Measurements from ENCODE around the gene CCT2. TPM values are rescaled to one million over a fixed set of nuclear protein-coding genes. Genes with fewer than 3 reads are reported as not detected.

The CCT2 gene
- total and polyA plus RNA-seq, 10 of the 15 experiments (the other 5 are each of a cell fraction or from before 2014, with no cell fraction given) = 242 to 418 (median 348) TPM

DNA sequence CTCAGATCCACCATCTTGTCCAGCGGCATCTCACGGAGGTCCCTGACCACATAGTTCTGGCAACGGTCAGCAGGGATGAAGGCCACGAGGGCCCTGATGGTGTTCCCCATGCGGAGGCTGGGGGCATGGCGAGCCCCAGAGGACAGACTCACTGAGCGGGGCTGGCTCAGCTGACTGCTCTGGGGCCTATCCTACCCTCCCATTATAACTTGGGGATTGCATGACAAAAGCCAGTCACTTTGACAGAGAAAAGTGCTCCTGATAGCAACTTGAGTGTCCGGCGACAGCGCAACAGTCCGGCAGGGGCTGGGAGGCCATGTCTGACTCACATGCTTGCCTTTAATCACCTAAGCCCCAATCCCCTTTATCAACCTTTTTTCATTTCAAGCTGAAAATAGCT, 25.5 kb downstream of the CCT2 start, which contains the start of gene LRRC10:
TSS of gene LRRC10 (minus strand) at position 179 of the 400 bp plus-strand sequence. CDS start at position 110, 69 bp downstream.
- Histone ChIP-seq H4K20me1 (ENCODE audit: control insufficient read depth, insufficient read depth) (no peaks in the 10 kb centered on the region), H3K9me3 (replicated peaks; ENCODE audit: control insufficient read depth, insufficient read depth, low read length) (no peaks in the 10 kb centered on the region), H3K36me3 (ENCODE audit: control insufficient read depth in 2 of 2, insufficient read depth in 2 of 2, low read length in 1 of 2) (no peaks in the 10 kb centered on the region), H3K79me2 (ENCODE audit: control insufficient read depth, insufficient read depth, low read length) (no peaks in the 10 kb centered on the region), H3K27ac (ENCODE audit: control insufficient read depth, insufficient read depth) (no peak within 1 kb of the TSS), H3K27me3 (replicated peaks in 1 of 2; ENCODE audit: control insufficient read depth in 2 of 2, insufficient read depth in 2 of 2, low read length in 1 of 2) (no peaks in the 10 kb centered on the region; a peak in 1 of 4 replicates), H3K4me2 (ENCODE audit: control insufficient read depth, insufficient read depth) (no peak within 1 kb of the TSS), H2AFZ (ENCODE audit: control insufficient read depth, low read depth, low read length) (no peak within 1 kb of the TSS), H3K4me3 (no peak within 1 kb of the TSS), H3K9ac (ENCODE audit: control insufficient read depth, insufficient read depth, low read length) (no peak within 1 kb of the TSS), H3K4me1 (ENCODE audit: control insufficient read depth, insufficient read depth, low read length) (no peaks in the 10 kb centered on the region)
- ChIA-PET CTCF (interaction anchor here (1.3 kb wide), 2 partner anchors 29 to 253 kb away, joined by 4 to 5 read pairs; no protein-coding TSS in a partner anchor), RAD21 (ENCODE audit: unreplicated experiment) (no interaction called here), SMC1A (ENCODE audit: uncharacterized antibody, unreplicated experiment) (no interaction called here), POLR2A (no interaction called here)
- no peak for TF ChIP-seq POLR2AphosphoS5 (IDR thresholded peaks at IDR 0.05; ENCODE audit: low read length)
- no peak for TF ChIP-seq MTA2 (IDR thresholded peaks at IDR 0.05; ENCODE audit: low read depth)
- WGBS (ENCODE audit: insufficient coverage, insufficient replicate concordance, low lambda C conversion rate, missing lambda C conversion rate) = 76% methylated on average over 11 of the region's 11 CpGs
- FAIRE-seq (no peak), ATAC-seq (no peak), DNase-seq (ENCODE audit: low read depth, low spot score) (no peak)
- BruUV-seq (replicated peaks) = no TSS peak
- in situ Hi-C loops (cut with MboI) = no loop called here
- intact Hi-C loops (cut with micrococcal nuclease; ENCODE audit: unreplicated experiment) = no loop called here

DNA sequence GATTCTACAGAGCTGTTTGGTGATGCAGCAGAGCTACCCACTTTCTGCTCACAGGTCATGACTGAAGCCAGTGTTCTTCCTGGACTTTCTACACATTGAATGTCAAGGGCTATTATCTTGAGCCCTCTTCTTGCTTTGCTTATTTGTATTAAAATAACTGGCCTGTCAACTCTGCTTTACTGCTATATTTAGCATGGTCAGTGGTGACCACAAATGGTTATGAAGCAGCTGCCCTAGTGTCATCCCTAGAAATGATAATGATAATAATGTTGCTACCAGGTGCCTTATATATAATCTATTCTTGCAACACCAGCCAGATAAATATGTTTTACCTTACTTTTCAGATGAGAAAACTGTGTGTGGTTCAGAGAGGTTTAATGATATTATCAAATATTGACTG, 28.1 kb downstream of the CCT2 start:
- H4K20me1 ChIP-seq (ENCODE audit: control insufficient read depth, insufficient read depth) = no peaks in the 10 kb centered on the region
- RAD21 ChIA-PET (ENCODE audit: unreplicated experiment) = no interaction called here
- in situ Hi-C loops (cut with MboI) (no loop called here), intact Hi-C loops (cut with micrococcal nuclease; ENCODE audit: unreplicated experiment) (no loop called here)
- no peak overlapping the region for H3K4me2 ChIP-seq (ENCODE audit: control insufficient read depth, insufficient read depth)
- H3K27me3 ChIP-seq (replicated peaks in 1 of 2; ENCODE audit: control insufficient read depth in 2 of 2, insufficient read depth in 2 of 2, low read length in 1 of 2) = no peaks in the 10 kb centered on the region; a peak in 1 of 4 replicates
- POLR2A ChIA-PET = no interaction called here
- ATAC-seq (no peak), FAIRE-seq (no peak), DNase-seq (ENCODE audit: low read depth, low spot score) (no peak)
- CTCF ChIA-PET = no interaction called here
- H3K9me3 ChIP-seq (replicated peaks; ENCODE audit: control insufficient read depth, insufficient read depth, low read length) = no peaks in the 10 kb centered on the region
- no peaks in the 10 kb centered on the region for H3K79me2 ChIP-seq (ENCODE audit: control insufficient read depth, insufficient read depth, low read length)
- H3K36me3 ChIP-seq (ENCODE audit: control insufficient read depth in 2 of 2, insufficient read depth in 2 of 2, low read length in 1 of 2) = no peaks in the 10 kb centered on the region
- H3K27ac ChIP-seq (ENCODE audit: control insufficient read depth, insufficient read depth) = no peak overlapping the region
- no TSS peak for BruUV-seq (replicated peaks)
- H3K9ac ChIP-seq (ENCODE audit: control insufficient read depth, insufficient read depth, low read length) = no peak overlapping the region
- SMC1A ChIA-PET (ENCODE audit: uncharacterized antibody, unreplicated experiment) = no interaction called here
- H2AFZ ChIP-seq (ENCODE audit: control insufficient read depth, low read depth, low read length) = no peak overlapping the region
- no peak overlapping the region for H3K4me3 ChIP-seq
- no peaks in the 10 kb centered on the region for H3K4me1 ChIP-seq (ENCODE audit: control insufficient read depth, insufficient read depth, low read length)
- no peak for TF ChIP-seq KDM1A (IDR thresholded peaks at IDR 0.05; ENCODE audit: borderline replicate concordance)
- no peak for TF ChIP-seq TCF12 (IDR thresholded peaks at IDR 0.05; ENCODE audit: low read depth, low read length)
- TF ChIP-seq, protein P1, sequence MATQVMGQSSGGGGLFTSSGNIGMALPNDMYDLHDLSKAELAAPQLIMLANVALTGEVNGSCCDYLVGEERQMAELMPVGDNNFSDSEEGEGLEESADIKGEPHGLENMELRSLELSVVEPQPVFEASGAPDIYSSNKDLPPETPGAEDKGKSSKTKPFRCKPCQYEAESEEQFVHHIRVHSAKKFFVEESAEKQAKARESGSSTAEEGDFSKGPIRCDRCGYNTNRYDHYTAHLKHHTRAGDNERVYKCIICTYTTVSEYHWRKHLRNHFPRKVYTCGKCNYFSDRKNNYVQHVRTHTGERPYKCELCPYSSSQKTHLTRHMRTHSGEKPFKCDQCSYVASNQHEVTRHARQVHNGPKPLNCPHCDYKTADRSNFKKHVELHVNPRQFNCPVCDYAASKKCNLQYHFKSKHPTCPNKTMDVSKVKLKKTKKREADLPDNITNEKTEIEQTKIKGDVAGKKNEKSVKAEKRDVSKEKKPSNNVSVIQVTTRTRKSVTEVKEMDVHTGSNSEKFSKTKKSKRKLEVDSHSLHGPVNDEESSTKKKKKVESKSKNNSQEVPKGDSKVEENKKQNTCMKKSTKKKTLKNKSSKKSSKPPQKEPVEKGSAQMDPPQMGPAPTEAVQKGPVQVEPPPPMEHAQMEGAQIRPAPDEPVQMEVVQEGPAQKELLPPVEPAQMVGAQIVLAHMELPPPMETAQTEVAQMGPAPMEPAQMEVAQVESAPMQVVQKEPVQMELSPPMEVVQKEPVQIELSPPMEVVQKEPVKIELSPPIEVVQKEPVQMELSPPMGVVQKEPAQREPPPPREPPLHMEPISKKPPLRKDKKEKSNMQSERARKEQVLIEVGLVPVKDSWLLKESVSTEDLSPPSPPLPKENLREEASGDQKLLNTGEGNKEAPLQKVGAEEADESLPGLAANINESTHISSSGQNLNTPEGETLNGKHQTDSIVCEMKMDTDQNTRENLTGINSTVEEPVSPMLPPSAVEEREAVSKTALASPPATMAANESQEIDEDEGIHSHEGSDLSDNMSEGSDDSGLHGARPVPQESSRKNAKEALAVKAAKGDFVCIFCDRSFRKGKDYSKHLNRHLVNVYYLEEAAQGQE (IDR thresholded peaks at IDR 0.05; ENCODE audit: low read depth, low read length) = no peak
- TF ChIP-seq EP300 (IDR thresholded peaks at IDR 0.05; ENCODE audit: borderline replicate concordance in 1 of 2, control insufficient read depth in 1 of 2, low read depth in 2 of 2, low read length in 2 of 2) = no peak
- TF ChIP-seq TCF3 (IDR thresholded peaks at IDR 0.05; ENCODE audit: borderline replicate concordance, insufficient read depth, low read depth, low read length) = no peak
- TF ChIP-seq BRCA1 (IDR thresholded peaks at IDR 0.05; ENCODE audit: low read depth, low read length) = no peak
- TF ChIP-seq PML (IDR thresholded peaks at IDR 0.05; ENCODE audit: low read length) = no peak
- TF ChIP-seq CUX1 (IDR thresholded peaks at IDR 0.05; ENCODE audit: insufficient replicate concordance, low read depth, low read length) = no peak
